Measurements from ENCODE around the gene MYO1H. TPM values are rescaled to one million over a fixed set of nuclear protein-coding genes. Genes with fewer than 3 reads are reported as not detected.

MYO1H gene
- total RNA-seq, 1 experiment from 2014 or later, result 0.26 TPM

- Histone ChIP-seq H4K5ac (ENCODE audit: insufficient read length, low read depth, low read length) (peak overlapping the region; percentile 68), H2BK5ac (ENCODE audit: insufficient read length, low read length) (peak overlapping the region; percentile 84), H3K18ac (ENCODE audit: insufficient read length, low read depth, low read length) (peak overlapping the region; percentile 89), H3K23me2 (ENCODE audit: insufficient read length, low read depth, low read length, poor library complexity, severe bottlenecking) (peaks cover 21% of the 10 kb centered on the region), H3K79me1 (ENCODE audit: insufficient read depth, low read depth, low read length, poor library complexity, severe bottlenecking) (peaks cover 10% of the 10 kb centered on the region), H2BK15ac (ENCODE audit: low read depth, low read length) (no peak overlapping the region), H4K8ac (replicated peaks; ENCODE audit: insufficient read length, low read depth, low read length) (peak overlapping the region; percentile 78), H2AFZ (ENCODE audit: low read length) (no peak overlapping the region), H3K4ac (ENCODE audit: low read depth, low read length) (no peak overlapping the region), H2BK120ac (ENCODE audit: low read depth, low read length, poor library complexity, severe bottlenecking) (no peak overlapping the region), H3K9me3 (ENCODE audit: control insufficient read depth, low read depth, low read length) (no peaks in the 10 kb centered on the region), H3K79me2 (ENCODE audit: insufficient read depth, low read length) (peaks cover 36% of the 10 kb centered on the region; the same call in 1 of the 2 replicates), H3K27ac (ENCODE audit: insufficient read length, low read depth, low read length) (no peak overlapping the region), H3K4me2 (ENCODE audit: insufficient read depth, insufficient read length, low read length) (peak overlapping the region; percentile 91), H3K27me3 (ENCODE audit: insufficient read depth, low read length) (no peaks in the 10 kb centered on the region), H2BK20ac (ENCODE audit: low read depth, low read length, poor library complexity, severe bottlenecking) (no peak overlapping the region), H3T11ph (ENCODE audit: low read length) (no peak overlapping the region), H3K56ac (ENCODE audit: insufficient read length, low read depth, low read length) (peak overlapping the region; percentile 16), H4K91ac (ENCODE audit: insufficient read length, low read depth, low read length) (no peak overlapping the region), H3K23ac (ENCODE audit: insufficient read length, low read depth, low read length) (no peak overlapping the region), H2AK5ac (ENCODE audit: insufficient read length, low read length) (no peak overlapping the region), H3K9ac (ENCODE audit: extremely low read depth, insufficient read length, low read length) (peak overlapping the region; percentile 93), H4K20me1 (ENCODE audit: control insufficient read depth, insufficient read depth, insufficient read length) (no peaks in the 10 kb centered on the region), H3K4me1 (ENCODE audit: insufficient read depth, low read length) (peaks cover 4% of the 10 kb centered on the region; the same call in 1 of the 2 replicates), H2BK12ac (ENCODE audit: insufficient read length, low read depth, low read length) (no peak overlapping the region), H3K14ac (ENCODE audit: insufficient read depth, low read length) (peak overlapping the region; percentile 70)
- WGBS (ENCODE audit: extremely low coverage, insufficient read length, low lambda C conversion rate), result 100% methylated on average over 2 of the region's 11 CpGs
- DNase-seq, result no peak
- no peak for TF ChIP-seq CTCF (conservative IDR thresholded peaks at IDR 0.05)
- Mint-ChIP-seq H3K4me3 (peak overlapping the region; percentile 97 to 98), H3K27ac (peak overlapping the region; percentile 92 to 100 (median 100)), H3K27me3 (ENCODE audit: low read depth) (no peaks in the 10 kb centered on the region), H3K4me1 (peaks cover 23 to 29% of the 10 kb centered on the region in 2 experiments), H3K9me3 (no peaks in the 10 kb centered on the region), H3K36me3 (ENCODE audit: insufficient read depth in 1 of 3, low read depth in 3 of 3) (peaks cover 0 to 6% (median 0%) of the 10 kb centered on the region in 3 experiments; a peak in 2 of 7 replicates)
Observed at GRCh38 chr12:109476807-109477184, 129.1 kb downstream of the MYO1H start.

All from H9 (cell line).